Activated naive CD8-positive, alpha-beta T cell treated with anti-CD3 and anti-CD28 coated beads, Interleukin-2, amount 50 U/mL, for 24 hours (primary cell): ENCODE data around the gene TMEM82.
A peak's percentile ranks its signal among the peaks of the same experiment; 100 is the strongest.
"Not testable (repeated sequence)": the region's sequence is repeated elsewhere in the genome, so short reads cannot be mapped to it uniquely, and the experiment has no call there.

Experiments
- ATAC-seq: fragments of 150-1000 bp; cut with Tn5 transposase; one replicate; pipeline ENCODE4 v1.10.0; 2021
- DNase-seq: peaks from one replicate; pipeline ENCODE4 v3.0.0; 2021
- H3K27ac Mint-ChIP-seq: one replicate; pipeline ENCODE4 v1.8.0; 2021; ENCODE audit warnings: mild to moderate bottlenecking, mixed read lengths
- H3K27me3 Mint-ChIP-seq: one replicate; pipeline ENCODE4 v1.8.0; 2021; ENCODE audit warnings: mixed read lengths
- H3K36me3 Mint-ChIP-seq: one replicate; pipeline ENCODE4 v1.8.0; 2021; ENCODE audit warnings: low read depth, mixed read lengths
- H3K4me1 Mint-ChIP-seq: one replicate; pipeline ENCODE4 v1.8.0; 2021; ENCODE audit warnings: mixed read lengths
- H3K4me3 Mint-ChIP-seq: one replicate; pipeline ENCODE4 v1.8.0; 2021; ENCODE audit warnings: mild to moderate bottlenecking, moderate library complexity, mixed read lengths
- H3K9me3 Mint-ChIP-seq: one replicate; pipeline ENCODE4 v1.8.0; 2021; ENCODE audit warnings: mixed read lengths

The TMEM82 gene

DNA sequence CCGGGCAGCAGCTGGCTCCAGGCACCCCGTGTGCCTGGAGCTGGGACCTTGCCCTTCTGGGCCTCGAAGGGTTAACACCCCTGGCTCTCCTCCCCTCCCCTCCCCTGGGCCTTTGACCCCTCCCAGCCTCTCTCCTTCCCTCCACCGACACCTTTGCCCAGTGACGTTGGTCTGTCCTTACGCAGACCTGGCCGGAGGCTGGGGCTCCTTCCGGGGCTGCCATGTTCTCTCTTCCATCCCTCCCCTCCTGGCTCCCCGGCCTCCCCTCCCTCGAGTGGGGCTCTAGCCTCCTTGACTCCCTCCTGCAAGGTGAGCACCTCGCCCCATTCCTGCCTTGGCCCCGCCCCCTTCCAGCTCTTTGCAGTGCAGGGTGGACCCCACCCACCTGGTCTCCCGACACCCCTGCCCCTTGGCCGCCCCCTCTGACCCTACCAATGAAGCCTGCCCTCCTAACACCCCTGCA lies at the start of gene TMEM82:
TMEM82 (plus strand) TSS at position 161 of the 463 bp plus-strand sequence; CDS start at position 222, 61 bp downstream.
- Mint-ChIP-seq H3K4me3 (no peak within 1 kb of the TSS), H3K4me1 (no peaks in the 10 kb centered on the region), H3K9me3 (no peaks in the 10 kb centered on the region), H3K36me3 (no peaks in the 10 kb centered on the region), H3K27me3 (no peaks in the 10 kb centered on the region), H3K27ac (no peak within 1 kb of the TSS)
- ATAC-seq, result no peak
- no peak for DNase-seq

DNA sequence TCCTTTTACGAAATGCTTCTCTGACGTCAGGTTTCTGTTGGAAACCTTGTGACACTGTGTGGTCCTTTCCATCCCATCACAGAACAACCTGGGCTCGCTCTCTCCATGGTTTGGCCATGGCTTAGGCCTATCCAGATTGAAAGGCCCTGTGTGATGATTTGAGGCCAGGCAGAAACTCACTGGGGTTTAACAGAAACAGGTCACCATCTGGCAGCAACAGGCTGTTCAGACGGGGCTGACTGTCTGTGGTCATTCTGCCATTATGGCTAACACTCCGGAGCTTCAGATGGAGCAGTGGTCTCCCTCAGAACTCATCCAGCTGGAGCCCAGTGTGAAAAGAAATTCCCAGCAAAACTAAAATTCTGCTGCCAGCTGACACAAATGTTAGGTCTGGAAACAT lies 48.9 kb upstream of the TMEM82 start:
- H3K27me3 Mint-ChIP-seq, result no peaks in the 10 kb centered on the region
- peak overlapping the region; percentile 31 for H3K27ac Mint-ChIP-seq

DNA sequence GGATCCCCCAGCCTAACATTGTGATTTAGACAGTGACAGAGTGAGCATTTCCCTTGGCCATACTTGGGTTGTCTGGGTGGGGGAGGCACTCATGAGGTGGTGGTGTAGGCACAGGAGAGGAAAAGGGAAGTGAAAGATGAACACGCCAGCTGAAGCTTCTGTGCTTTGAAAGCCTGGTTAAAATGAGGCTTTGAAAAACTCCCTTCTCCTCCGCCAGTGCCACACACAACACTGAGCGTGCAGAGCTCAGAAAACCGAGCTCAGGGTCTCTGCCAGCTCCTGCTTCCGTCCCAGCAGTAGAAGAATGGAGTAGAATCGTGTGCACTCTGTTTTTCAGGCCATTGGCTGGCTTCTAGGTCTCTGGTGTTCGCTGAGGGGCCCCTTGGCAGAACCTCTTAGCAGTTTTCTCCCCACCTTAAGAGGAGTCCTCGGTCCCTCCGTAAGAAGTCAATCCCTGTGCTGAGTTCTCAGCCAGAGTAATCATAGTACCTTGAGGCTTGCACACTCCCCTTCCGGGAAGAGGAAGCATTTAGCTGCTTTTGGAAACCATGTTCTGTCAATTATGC lies 45.3 kb upstream of the TMEM82 start:
- H3K36me3 Mint-ChIP-seq, result peaks cover 6% of the 10 kb centered on the region
- H3K9me3 Mint-ChIP-seq, result no peaks in the 10 kb centered on the region
- peak overlapping the region; percentile 70 for H3K4me3 Mint-ChIP-seq
- peaks cover 41% of the 10 kb centered on the region for H3K4me1 Mint-ChIP-seq
- ATAC-seq (peak; percentile 86), DNase-seq (peak; percentile 28)
- H3K27ac Mint-ChIP-seq, result peak overlapping the region; percentile 92
- no peaks in the 10 kb centered on the region for H3K27me3 Mint-ChIP-seq

More for the DNA sequence above, 48.9 kb upstream of the TMEM82 start:
- Mint-ChIP-seq H3K4me3 (no peak overlapping the region), H3K36me3 (peaks cover 7% of the 10 kb centered on the region), H3K4me1 (peaks cover 36% of the 10 kb centered on the region), H3K9me3 (no peaks in the 10 kb centered on the region)
- DNase-seq, result no peak
- ATAC-seq, result no peak

DNA sequence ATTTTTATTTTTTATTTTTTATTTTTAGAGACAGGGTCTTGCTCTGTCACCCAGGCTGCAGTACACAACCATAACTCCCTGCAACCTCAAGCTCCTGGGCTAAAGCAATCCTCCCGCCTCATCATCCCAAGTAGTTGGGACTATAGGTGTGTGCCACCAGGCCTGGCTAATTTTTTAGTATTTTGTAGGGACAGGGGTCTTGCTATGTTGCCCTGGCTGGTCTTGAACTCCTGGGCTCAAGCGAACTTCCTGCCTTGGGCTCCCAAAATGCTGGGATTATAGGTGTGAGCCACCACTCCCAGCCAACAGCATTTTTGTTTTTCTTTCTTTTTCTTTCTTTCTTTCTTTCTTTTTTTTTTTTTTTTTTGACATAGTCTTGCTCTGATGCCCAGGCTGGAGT lies 44.1 kb upstream of the TMEM82 start:
- ATAC-seq (no peak), DNase-seq (no peak)
- H3K4me1 Mint-ChIP-seq, result peaks cover 36% of the 10 kb centered on the region
- no peaks in the 10 kb centered on the region for H3K9me3 Mint-ChIP-seq
- H3K27me3 Mint-ChIP-seq, result no peaks in the 10 kb centered on the region
- H3K27ac Mint-ChIP-seq, result no peak overlapping the region
- no peak overlapping the region for H3K4me3 Mint-ChIP-seq
- H3K36me3 Mint-ChIP-seq, result peaks cover 6% of the 10 kb centered on the region

DNA sequence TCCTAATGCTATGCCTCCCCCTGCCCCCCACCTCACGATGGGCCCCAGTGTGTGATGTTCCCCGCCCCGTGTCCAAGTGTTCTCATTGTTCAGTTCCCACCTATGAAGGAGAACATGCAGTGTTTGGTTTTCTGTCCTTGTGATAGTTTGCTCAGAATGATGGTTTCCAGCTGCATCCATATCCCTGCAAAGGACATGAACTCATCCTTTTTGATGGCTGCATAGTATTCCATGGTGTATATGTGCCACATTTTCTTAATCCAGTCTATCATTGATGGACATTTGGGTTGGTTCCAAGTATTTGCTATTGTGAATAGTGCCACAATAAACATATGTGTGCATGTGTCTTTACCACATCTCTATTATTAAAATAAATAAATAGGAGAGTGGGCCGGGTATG lies 43.0 kb upstream of the TMEM82 start:
- not testable (repeated sequence) for H3K4me3 Mint-ChIP-seq, H3K27ac Mint-ChIP-seq, ATAC-seq, H3K27me3 Mint-ChIP-seq, H3K9me3 Mint-ChIP-seq, DNase-seq, H3K36me3 Mint-ChIP-seq
- H3K4me1 Mint-ChIP-seq, result peaks cover 35% of the 10 kb centered on the region

DNA sequence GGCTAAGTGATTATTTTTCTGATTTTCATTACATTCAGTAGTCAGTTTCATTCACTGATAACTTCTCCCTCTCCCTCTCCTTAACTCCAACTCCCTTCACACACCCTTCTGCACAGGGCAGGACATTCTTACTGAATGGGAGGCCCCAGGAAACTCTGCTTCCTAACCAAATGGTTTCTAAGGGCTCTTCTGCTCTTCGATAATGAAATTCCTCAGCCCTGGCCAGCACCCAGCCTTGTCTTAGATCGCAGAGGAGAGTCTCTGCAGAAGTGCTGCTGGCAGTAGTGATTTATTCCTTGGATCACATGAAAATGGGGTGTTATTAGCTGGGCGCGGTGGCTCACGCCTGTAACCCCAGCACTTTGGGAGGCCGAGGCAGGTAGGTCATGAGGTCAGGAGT lies 41.8 kb upstream of the TMEM82 start:
- Mint-ChIP-seq H3K36me3 (peaks cover 7% of the 10 kb centered on the region), H3K27me3 (no peaks in the 10 kb centered on the region), H3K4me1 (peaks cover 29% of the 10 kb centered on the region), H3K27ac (no peak overlapping the region), H3K9me3 (no peaks in the 10 kb centered on the region), H3K4me3 (no peak overlapping the region)
- DNase-seq, result no peak
- no peak for ATAC-seq

DNA sequence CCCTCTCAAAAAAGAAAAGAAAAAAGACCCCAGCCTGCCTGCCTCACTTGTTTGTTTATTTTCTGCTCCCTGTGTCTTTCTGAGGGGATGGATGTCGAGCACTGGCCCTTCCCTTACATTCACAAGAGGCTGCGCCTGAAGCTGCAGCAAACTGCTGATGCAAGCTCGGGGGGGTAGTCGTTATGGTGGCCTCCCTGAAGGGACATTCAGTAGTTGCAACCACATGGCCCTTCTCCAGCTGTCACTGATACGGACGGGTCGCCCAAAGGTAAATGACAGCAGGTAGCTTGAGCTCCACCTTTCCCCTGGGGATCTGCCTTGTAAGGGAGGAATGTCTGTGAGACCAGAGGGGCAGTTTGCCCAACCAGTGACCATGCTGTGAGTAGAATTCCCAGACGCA lies 40.5 kb upstream of the TMEM82 start:
- H3K27me3 Mint-ChIP-seq, result no peaks in the 10 kb centered on the region
- H3K4me3 Mint-ChIP-seq, result no peak overlapping the region
- no peak overlapping the region for H3K27ac Mint-ChIP-seq
- H3K4me1 Mint-ChIP-seq, result peaks cover 24% of the 10 kb centered on the region
- no peaks in the 10 kb centered on the region for H3K9me3 Mint-ChIP-seq
- ATAC-seq (no peak), DNase-seq (no peak)
- H3K36me3 Mint-ChIP-seq, result peaks cover 12% of the 10 kb centered on the region

DNA sequence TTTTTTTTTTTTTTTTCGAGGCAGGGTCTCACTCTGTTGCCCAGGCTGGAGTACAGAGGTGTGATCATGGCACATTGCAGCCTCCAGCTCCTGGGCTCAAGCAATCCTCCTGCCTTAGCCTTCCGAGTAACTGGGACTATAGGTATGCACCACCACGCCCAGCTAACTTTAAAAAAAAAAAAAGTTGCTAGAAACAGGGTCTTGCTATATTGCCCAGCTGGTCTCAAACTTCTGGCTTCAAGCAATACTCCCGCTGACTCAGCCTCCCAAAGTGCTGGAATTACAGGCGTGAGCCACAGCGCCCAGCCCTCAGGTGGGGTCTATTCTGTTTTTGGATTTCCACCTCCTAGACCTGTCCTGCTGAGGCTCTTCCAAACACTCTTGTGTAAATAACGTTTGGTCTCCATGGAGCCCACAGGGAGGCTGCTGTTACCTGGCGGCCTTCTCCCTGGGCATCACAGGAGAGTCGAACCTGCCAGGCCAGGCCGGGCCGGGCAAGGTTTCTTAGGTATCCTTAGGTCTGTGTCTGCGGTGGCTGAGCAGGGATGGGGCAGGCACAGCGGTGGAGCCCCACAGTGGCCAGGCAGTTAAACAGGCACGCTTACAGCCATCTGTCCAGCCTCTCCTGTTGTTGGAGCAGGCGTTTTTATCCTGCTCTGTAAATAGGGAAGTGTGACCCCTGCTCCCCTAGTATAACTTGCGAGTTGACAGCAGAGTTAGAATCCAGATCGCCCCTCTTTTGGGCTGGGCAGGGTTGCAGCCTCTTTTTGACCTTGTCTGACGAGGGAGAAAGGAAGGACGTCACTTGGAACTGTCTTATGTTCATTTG lies 39.4 kb upstream of the TMEM82 start:
- no peak overlapping the region for H3K4me3 Mint-ChIP-seq

DNA sequence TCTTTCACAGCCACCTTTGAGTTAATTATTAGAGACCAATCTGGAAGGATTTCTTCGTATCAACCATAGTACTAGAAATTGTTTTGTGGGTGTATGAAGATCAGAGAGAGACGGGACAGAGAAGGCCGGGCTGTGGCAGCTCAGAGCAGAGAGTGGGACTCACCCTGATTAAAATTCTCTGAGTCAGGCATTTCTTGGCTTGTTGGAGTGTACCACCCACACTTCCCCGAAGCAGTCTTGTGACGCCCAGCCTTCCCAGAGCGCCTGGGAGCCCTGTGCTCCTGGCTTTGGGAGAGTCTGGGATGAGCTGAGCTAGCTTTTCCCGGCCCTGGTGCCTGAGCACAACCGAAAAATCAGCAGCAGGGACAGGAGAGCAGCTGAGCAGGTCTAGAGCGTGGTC lies 38.7 kb upstream of the TMEM82 start:
- DNase-seq, result no peak
- no peak for ATAC-seq
- Mint-ChIP-seq H3K27ac (no peak overlapping the region), H3K4me1 (peaks cover 11% of the 10 kb centered on the region), H3K36me3 (peaks cover 12% of the 10 kb centered on the region), H3K9me3 (no peaks in the 10 kb centered on the region), H3K4me3 (no peak overlapping the region), H3K27me3 (no peaks in the 10 kb centered on the region)

More for the DNA sequence above, 39.4 kb upstream of the TMEM82 start:
- Mint-ChIP-seq H3K4me1 (peaks cover 15% of the 10 kb centered on the region), H3K9me3 (no peaks in the 10 kb centered on the region), H3K27me3 (no peaks in the 10 kb centered on the region), H3K27ac (no peak overlapping the region), H3K36me3 (peaks cover 12% of the 10 kb centered on the region)
- no peak for DNase-seq
- ATAC-seq, result peak; percentile 20

DNA sequence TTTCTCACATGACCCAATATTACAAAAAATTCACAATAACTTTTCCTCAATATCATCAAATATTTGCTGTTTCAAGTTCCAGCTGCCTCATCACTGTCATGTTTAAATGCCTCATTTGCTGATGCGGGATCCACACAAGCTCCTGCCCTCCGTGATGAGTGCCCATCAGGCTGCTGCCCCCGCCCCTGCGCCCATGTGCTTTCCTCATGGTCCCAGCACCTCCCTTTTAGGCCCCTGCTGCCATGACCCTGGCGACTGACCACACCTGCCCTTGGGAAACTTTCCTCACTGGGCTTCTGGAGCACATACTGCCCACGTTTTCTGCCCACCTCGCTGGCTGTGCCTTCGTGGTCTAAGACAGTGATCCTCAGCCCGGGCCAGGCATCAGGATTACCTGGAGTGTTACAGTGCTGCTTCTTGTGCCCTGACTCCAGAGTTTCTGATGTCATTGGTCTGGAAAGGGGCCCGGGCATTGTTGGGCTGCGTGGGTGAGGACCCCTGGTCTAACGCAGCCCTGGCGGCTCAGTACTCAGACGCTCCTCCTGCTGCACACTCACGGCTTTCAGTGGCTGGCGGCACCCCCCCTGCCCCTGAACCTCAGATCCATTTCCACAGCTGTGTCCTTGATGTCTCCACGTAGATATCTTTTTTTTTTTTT lies 37.6 kb upstream of the TMEM82 start:
- Mint-ChIP-seq H3K4me3 (no peak overlapping the region), H3K27ac (no peak overlapping the region), H3K9me3 (no peaks in the 10 kb centered on the region), H3K36me3 (peaks cover 12% of the 10 kb centered on the region), H3K27me3 (no peaks in the 10 kb centered on the region), H3K4me1 (peaks cover 9% of the 10 kb centered on the region)
- DNase-seq, result no peak
- ATAC-seq, result no peak

DNA sequence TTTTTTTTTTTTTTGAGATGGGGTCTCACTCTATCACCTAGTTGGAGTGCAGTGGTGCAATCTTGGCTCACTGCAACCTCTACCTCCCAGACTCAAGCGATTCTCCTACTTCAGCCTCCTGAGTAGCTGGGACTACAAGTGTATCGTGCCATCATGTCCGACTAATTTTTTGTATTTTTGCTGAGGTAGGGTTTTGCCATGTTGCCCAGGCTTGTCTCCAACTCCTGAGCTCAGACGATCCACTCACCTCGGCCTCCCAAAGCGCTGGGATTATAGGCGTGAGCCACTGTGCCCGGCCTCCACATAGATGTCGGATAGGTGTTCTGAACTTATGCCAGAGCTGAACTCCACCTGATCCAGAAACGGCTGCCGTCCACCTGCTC lies 37.1 kb upstream of the TMEM82 start:
- no peaks in the 10 kb centered on the region for H3K27me3 Mint-ChIP-seq
- no peak overlapping the region for H3K4me3 Mint-ChIP-seq
- H3K27ac Mint-ChIP-seq, result no peak overlapping the region
- DNase-seq, result no peak
- peaks cover 9% of the 10 kb centered on the region for H3K4me1 Mint-ChIP-seq
- no peaks in the 10 kb centered on the region for H3K9me3 Mint-ChIP-seq
- ATAC-seq, result no peak
- H3K36me3 Mint-ChIP-seq, result peaks cover 12% of the 10 kb centered on the region

DNA sequence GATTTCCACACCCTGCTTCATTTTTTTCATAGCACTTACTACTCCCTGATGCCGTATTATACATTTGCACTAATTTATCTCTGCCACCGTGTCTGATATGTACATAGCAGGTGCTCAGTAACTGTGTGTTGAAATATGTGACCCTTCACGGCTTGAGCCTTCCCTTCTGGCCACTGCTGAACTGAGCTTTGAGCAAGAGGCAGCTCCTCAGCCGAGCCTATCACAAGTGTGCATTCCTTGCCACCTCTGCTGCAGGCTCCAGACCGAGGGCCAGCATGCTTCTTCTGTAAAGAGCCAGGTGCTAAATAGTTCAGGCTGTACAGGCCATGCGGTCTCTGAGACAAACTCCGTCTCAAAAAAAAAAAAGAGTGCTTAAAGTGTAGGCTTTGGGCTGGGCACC lies 35.5 kb upstream of the TMEM82 start:
- H3K9me3 Mint-ChIP-seq, result no peaks in the 10 kb centered on the region
- no peak overlapping the region for H3K27ac Mint-ChIP-seq
- no peak for DNase-seq
- ATAC-seq, result no peak
- no peaks in the 10 kb centered on the region for H3K27me3 Mint-ChIP-seq
- no peak overlapping the region for H3K4me3 Mint-ChIP-seq
- peaks cover 11% of the 10 kb centered on the region for H3K4me1 Mint-ChIP-seq
- peaks cover 9% of the 10 kb centered on the region for H3K36me3 Mint-ChIP-seq

DNA sequence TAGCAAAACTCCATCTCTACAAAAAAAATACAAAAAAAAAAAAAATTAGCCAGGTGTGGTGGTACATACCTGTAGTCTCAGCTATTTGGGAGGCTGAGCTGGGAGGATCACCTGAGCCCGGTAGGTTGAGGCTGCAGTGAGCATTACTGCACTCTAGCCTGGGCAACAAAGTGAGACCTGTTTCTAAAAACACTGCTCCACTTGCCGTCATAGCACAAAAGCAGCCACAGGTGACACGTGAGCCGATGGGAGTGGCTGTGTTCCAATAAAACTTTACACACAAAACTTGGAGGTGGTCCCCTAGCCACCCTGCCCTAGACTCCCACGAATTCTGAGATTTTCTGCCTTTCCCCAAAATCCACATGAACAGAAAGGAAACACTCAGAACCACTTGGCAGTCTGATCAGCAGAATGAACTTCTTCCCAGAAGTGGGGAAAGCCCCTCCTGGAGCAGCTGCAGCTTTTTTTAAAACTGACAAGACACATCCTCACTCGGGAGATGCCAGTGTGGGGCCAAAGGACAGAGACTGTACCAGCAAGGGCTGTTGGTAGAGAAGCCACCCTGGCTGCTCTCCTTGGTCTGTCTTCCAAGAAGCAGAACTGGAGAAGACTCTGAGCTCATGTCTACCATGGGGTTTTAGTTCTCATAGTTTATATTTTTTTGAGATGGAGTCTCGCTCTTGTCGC lies 34.9 kb upstream of the TMEM82 start:
- Mint-ChIP-seq H3K27me3 (no peaks in the 10 kb centered on the region), H3K36me3 (peaks cover 9% of the 10 kb centered on the region), H3K9me3 (no peaks in the 10 kb centered on the region), H3K4me1 (peaks cover 15% of the 10 kb centered on the region), H3K27ac (no peak overlapping the region), H3K4me3 (no peak overlapping the region)
- ATAC-seq, result no peak
- no peak for DNase-seq

DNA sequence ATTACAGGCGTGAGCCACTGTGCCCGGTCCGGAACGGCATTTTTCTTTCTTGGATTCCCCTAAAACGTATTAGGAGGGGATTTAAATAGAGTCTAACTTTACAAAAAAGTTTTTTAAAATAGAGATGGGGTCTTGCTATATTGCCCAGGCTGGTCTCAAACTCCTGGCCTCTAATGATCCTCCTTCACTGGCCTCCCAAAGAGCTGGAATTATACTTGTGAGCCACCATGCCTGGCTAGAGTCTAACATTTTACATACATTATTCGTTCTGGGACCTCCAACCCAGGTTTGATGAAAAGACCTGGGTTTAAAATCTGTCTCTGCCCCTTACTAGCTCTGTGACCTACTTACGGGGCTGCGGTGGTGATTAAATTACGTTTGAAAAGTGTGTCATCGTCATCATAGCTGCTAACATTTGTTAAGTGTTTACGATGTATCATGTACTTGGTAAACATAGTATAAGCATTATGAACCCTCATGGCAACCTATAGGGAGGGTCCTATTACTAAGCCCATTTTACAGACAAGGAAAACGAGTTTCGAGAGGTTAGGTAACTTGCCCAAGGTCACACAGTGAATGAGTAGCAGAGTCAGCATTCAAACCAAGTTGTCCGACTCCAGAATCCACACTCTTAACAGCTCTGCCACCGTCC lies 33.7 kb upstream of the TMEM82 start:
- Mint-ChIP-seq H3K9me3 (no peaks in the 10 kb centered on the region), H3K4me3 (no peak overlapping the region), H3K4me1 (peaks cover 13% of the 10 kb centered on the region), H3K36me3 (peaks cover 9% of the 10 kb centered on the region), H3K27me3 (no peaks in the 10 kb centered on the region), H3K27ac (no peak overlapping the region)
- ATAC-seq, result no peak
- no peak for DNase-seq
